ENCODE measurements around the gene IMMT.

Gene IMMT

DNA sequence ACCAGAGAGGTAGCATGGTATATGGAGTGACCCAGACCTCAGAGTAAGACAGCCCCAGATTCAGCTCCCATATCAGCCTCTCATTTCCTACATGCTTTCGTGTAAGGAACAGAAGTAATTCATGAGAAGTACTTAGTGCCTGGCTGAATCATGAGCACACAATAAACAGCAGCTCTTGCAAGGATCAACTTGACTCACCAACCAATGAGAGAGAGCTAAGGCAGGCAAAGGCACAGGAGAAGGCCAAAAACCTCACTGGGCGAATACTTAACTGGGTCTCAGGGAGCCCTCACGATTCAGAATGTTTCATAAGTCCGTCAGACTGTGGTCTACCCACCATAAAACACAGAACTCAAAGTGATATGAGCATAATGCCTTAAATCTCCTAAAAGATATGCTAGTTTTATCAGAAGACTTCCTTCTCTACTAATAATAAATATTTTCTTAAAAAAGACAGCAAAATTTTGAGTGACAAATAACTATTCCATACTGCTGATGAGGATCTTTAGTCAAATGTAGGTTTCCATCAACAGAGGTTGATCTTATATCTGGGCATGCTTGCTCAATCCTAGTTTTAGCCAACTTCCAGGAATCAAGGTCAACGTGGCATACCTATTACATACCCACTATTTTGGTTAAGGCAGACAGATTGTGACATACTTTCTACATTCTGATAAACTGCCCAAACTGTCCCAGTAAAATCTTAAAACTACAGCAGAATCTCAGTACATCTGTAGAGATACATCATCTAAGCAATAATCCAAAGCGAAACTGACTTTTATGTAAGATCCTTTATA is 34.9 kb downstream of the IMMT start:
- no peak overlapping the region for H3K4me3 ChIP-seq (ENCODE audit: low read length)
- TF ChIP-seq, protein P1, sequence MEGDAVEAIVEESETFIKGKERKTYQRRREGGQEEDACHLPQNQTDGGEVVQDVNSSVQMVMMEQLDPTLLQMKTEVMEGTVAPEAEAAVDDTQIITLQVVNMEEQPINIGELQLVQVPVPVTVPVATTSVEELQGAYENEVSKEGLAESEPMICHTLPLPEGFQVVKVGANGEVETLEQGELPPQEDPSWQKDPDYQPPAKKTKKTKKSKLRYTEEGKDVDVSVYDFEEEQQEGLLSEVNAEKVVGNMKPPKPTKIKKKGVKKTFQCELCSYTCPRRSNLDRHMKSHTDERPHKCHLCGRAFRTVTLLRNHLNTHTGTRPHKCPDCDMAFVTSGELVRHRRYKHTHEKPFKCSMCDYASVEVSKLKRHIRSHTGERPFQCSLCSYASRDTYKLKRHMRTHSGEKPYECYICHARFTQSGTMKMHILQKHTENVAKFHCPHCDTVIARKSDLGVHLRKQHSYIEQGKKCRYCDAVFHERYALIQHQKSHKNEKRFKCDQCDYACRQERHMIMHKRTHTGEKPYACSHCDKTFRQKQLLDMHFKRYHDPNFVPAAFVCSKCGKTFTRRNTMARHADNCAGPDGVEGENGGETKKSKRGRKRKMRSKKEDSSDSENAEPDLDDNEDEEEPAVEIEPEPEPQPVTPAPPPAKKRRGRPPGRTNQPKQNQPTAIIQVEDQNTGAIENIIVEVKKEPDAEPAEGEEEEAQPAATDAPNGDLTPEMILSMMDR (conservative IDR thresholded peaks at IDR 0.05; ENCODE audit: low read length), result no peak
- DNase-seq (ENCODE audit: low read depth), result peak; percentile 18

GRCh38 chr2:86158286-86158685 is 37.0 kb downstream of the IMMT start:
- DNase-seq (ENCODE audit: low read depth), result no peak
- TF ChIP-seq, protein P1 (conservative IDR thresholded peaks at IDR 0.05; ENCODE audit: low read length), result no peak
- no peak overlapping the region for H3K4me3 ChIP-seq (ENCODE audit: low read length)

- no peak for DNase-seq (ENCODE audit: low read depth)
- H3K4me3 ChIP-seq (ENCODE audit: low read length), result no peak overlapping the region
- TF ChIP-seq, protein P1 (conservative IDR thresholded peaks at IDR 0.05; ENCODE audit: low read length), result no peak
Observed at GRCh38 chr2:86157009-86157556, 38.2 kb downstream of the IMMT start.

DNA sequence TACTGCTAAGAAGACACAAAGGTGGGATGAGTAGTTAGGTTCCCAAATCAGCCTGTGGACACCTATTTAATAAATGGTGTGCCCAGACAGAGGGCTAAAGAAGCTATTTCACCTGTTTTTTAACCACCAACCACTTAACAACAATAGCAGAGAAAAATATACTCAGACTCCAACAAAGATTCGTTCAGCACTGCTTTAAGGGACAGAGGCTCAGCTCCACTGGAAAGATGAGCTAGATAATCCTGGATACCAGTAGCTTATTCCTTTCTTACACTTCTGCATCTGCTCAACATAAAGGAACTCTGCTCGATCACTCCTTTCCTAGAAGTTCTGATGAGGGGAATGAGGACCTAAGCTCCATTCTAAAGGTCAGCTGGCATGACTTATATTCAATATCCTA is 44.8 kb downstream of the IMMT start:
- no peak overlapping the region for H3K4me3 ChIP-seq (ENCODE audit: low read length)
- TF ChIP-seq, protein P1 (conservative IDR thresholded peaks at IDR 0.05; ENCODE audit: low read length), result no peak
- no peak for DNase-seq (ENCODE audit: low read depth)

GRCh38 chr2:86147793-86148192 is 47.5 kb downstream of the IMMT start:
- H3K4me3 ChIP-seq (ENCODE audit: low read length), result no peak overlapping the region
- TF ChIP-seq, protein P1 (conservative IDR thresholded peaks at IDR 0.05; ENCODE audit: low read length), result no peak
- DNase-seq (ENCODE audit: low read depth), result no peak

- H3K4me3 ChIP-seq (ENCODE audit: low read length), result no peak overlapping the region
- DNase-seq (ENCODE audit: low read depth), result no peak
- TF ChIP-seq, protein P1 (conservative IDR thresholded peaks at IDR 0.05; ENCODE audit: low read length), result no peak
Observed at GRCh38 chr2:86143926-86144685, 51.2 kb downstream of the IMMT start.
